HepG2 (cell line): ENCODE results near the gene TMEM98. TPM values are rescaled to one million over a fixed set of nuclear protein-coding genes. Genes with fewer than 3 reads are reported as not detected.

Experiments used
- ASH2L ChIP-seq: fragments of 300-600, 200-600 bp; sonication (generic); IDR thresholded peaks from 2 replicates; pipeline ENCODE4 v1.7.0; 2017; ENCODE audit warnings: low read depth, mild to moderate bottlenecking, moderate library complexity, mixed read lengths, low read length; ENCODE audit not compliant: insufficient read length
- CCAR2 ChIP-seq: fragments of 200-400 bp; formaldehyde crosslinking; optimal IDR thresholded peaks from 2 replicates; pipeline ENCODE3; 2018; ENCODE audit warnings: low read depth, mild to moderate bottlenecking, low read length, moderate library complexity
- FOXP4 ChIP-seq: sonication (generic); formaldehyde crosslinking; IDR thresholded peaks from 2 replicates; pipeline ENCODE4 v1.4.0; 2020; ENCODE audit warnings: missing genetic modification reagents
- KAT8 ChIP-seq: IDR thresholded peaks from 2 replicates; pipeline ENCODE4 v1.6.1; 2016; ENCODE audit warnings: missing genetic modification reagents, missing compliant biosample characterization
- KDM1A ChIP-seq: IDR thresholded peaks from 2 replicates; pipeline ENCODE4 v1.6.1; 2016; ENCODE audit warnings: missing compliant biosample characterization
- MYC ChIP-seq: sonication (generic); formaldehyde crosslinking; IDR thresholded peaks from 2 replicates; pipeline ENCODE4 v1.9.0; 2021; ENCODE audit warnings: missing genetic modification reagents, borderline replicate concordance
- NFE2L2 ChIP-seq: fragments of 150-350 bp; IDR thresholded peaks from 2 replicates; pipeline ENCODE4 v1.6.1; 2014; ENCODE audit warnings: low read length
- PBX3 ChIP-seq: sonication (generic); formaldehyde crosslinking; IDR thresholded peaks from 2 replicates; pipeline ENCODE4 v1.8.1; 2023; ENCODE audit warnings: missing genetic modification reagents, inconsistent platforms, borderline replicate concordance
- RELA ChIP-seq: sonication (generic); formaldehyde crosslinking; IDR thresholded peaks from 2 replicates; pipeline ENCODE4 v1.4.0; 2020; ENCODE audit warnings: missing genetic modification reagents
- SOX6 ChIP-seq, 2 experiments: fragments of 450-650 bp in 1 of 2; sonication (generic) in 1 of 2; formaldehyde crosslinking in 1 of 2; IDR thresholded peaks; 2 replicates each; pipeline versions ENCODE4 v1.4.0 to v1.6.1; 2017 to 2020; ENCODE audit warnings: antibody characterized with exemption in 1 of 2, mild to moderate bottlenecking in 1 of 2, missing genetic modification reagents in 1 of 2
- SRSF9 ChIP-seq: fragments of 200-400 bp; formaldehyde crosslinking; IDR thresholded peaks from 2 replicates; pipeline ENCODE4 v1.6.1; 2018; ENCODE audit warnings: borderline replicate concordance, mild to moderate bottlenecking, low read depth, low read length; ENCODE audit not compliant: insufficient read depth, poor library complexity, severe bottlenecking
- TEAD2 ChIP-seq: sonication (generic); formaldehyde crosslinking; IDR thresholded peaks from 2 replicates; pipeline ENCODE4 v1.9.0; 2021; ENCODE audit warnings: missing genetic modification reagents
- U2AF1 ChIP-seq: fragments of 200-400 bp; formaldehyde crosslinking; optimal IDR thresholded peaks from 2 replicates; pipeline ENCODE3; 2017; ENCODE audit warnings: mild to moderate bottlenecking, low read depth, low read length
- ZFP91 ChIP-seq: sonication (generic); formaldehyde crosslinking; IDR thresholded peaks from 2 replicates; pipeline ENCODE4 v1.9.0; 2022; ENCODE audit warnings: missing genetic modification reagents, mild to moderate bottlenecking, borderline replicate concordance
- ZNF30 ChIP-seq: sonication (generic); formaldehyde crosslinking; IDR thresholded peaks from 2 replicates; pipeline ENCODE4 v1.5.0; 2020; ENCODE audit warnings: mild to moderate bottlenecking, missing genetic modification reagents
- ZNF709 ChIP-seq: sonication (generic); formaldehyde crosslinking; IDR thresholded peaks from 2 replicates; pipeline ENCODE4 v1.5.0; 2020; ENCODE audit warnings: mild to moderate bottlenecking, missing genetic modification reagents
- ZNF720 ChIP-seq: sonication (generic); formaldehyde crosslinking; IDR thresholded peaks from 2 replicates; pipeline ENCODE4 v1.4.0; 2020; ENCODE audit warnings: missing genetic modification reagents
- ZSCAN30 ChIP-seq: sonication (generic); formaldehyde crosslinking; IDR thresholded peaks from 2 replicates; pipeline ENCODE4 v1.5.0; 2020; ENCODE audit warnings: mild to moderate bottlenecking, missing genetic modification reagents
- ZSCAN31 ChIP-seq: sonication (generic); formaldehyde crosslinking; IDR thresholded peaks from 2 replicates; pipeline ENCODE4 v1.5.0; 2020; ENCODE audit warnings: low read depth, mild to moderate bottlenecking, missing genetic modification reagents
- polyA plus RNA-seq, 8 experiments: library from polyadenylated mRNA; depleted of rRNA in 3 of 8; stranded (reverse) in 7 of 8; unstranded in 1 of 8; fragments of >200 nt; fragmentation: Illumina TruSeq in 4 of 8; extraction: Trizol in 4 of 8; gene quantifications; 2 replicates each; pipeline versions ENCODE4 v1.2.1 to v1.2.3, GENCODE V29; 2011 to 2016; ENCODE audit warnings: low read depth in 4 of 8, missing spikeins in 1 of 8, mixed read lengths in 1 of 8; ENCODE audit not compliant: insufficient read depth in 1 of 8
- total RNA-seq, 5 experiments: library from RNA; depleted of rRNA; stranded (reverse); fragments of >200 nt; fragmentation: Illumina TruSeq; extraction: Trizol; gene quantifications; 2 replicates each; pipeline ENCODE4 v1.2.3, GENCODE V29; 2016; ENCODE audit warnings: low read depth in 1 of 5
- TF ChIP-seq, protein P1 (sequence below): sonication (generic); formaldehyde crosslinking; IDR thresholded peaks from 2 replicates; pipeline ENCODE4 v1.4.0; 2020; ENCODE audit warnings: mild to moderate bottlenecking, missing genetic modification reagents

Gene TMEM98
- total and polyA plus RNA-seq, 2 of the 13 experiments (the other 11 are each of a cell fraction or from before 2014, with no cell fraction given), result 103 to 175 TPM

GRCh38 chr17:32927201-32927723, 691 bp upstream of the TMEM98 start (continued):
- no peak for TF ChIP-seq SOX6 (IDR thresholded peaks at IDR 0.05)
- no peak; the same call in 1 of the 2 replicates for TF ChIP-seq SOX6 (CRISPR knock-in tag; IDR thresholded peaks at IDR 0.05)
- no peak for TF ChIP-seq TEAD2 (CRISPR knock-in tag)
- TF ChIP-seq ZNF720 (CRISPR knock-in tag), result no peak
- TF ChIP-seq MYC (CRISPR knock-in tag), result no peak; the same call in 1 of the 2 replicates
- peak; percentile 80; the same call in 1 of the 2 replicates for TF ChIP-seq KDM1A (CRISPR knock-in tag)
- no peak for TF ChIP-seq ZNF30 (CRISPR knock-in tag)
- no peak for TF ChIP-seq ZSCAN30
- peak; percentile 40; the same call in 1 of the 2 replicates for TF ChIP-seq KAT8 (CRISPR knock-in tag)
- no peak for TF ChIP-seq CCAR2
- TF ChIP-seq PBX3 (CRISPR knock-in tag), result no peak
- no peak for TF ChIP-seq ASH2L
- TF ChIP-seq, protein P1, sequence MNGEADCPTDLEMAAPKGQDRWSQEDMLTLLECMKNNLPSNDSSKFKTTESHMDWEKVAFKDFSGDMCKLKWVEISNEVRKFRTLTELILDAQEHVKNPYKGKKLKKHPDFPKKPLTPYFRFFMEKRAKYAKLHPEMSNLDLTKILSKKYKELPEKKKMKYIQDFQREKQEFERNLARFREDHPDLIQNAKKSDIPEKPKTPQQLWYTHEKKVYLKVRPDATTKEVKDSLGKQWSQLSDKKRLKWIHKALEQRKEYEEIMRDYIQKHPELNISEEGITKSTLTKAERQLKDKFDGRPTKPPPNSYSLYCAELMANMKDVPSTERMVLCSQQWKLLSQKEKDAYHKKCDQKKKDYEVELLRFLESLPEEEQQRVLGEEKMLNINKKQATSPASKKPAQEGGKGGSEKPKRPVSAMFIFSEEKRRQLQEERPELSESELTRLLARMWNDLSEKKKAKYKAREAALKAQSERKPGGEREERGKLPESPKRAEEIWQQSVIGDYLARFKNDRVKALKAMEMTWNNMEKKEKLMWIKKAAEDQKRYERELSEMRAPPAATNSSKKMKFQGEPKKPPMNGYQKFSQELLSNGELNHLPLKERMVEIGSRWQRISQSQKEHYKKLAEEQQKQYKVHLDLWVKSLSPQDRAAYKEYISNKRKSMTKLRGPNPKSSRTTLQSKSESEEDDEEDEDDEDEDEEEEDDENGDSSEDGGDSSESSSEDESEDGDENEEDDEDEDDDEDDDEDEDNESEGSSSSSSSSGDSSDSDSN (CRISPR knock-in tag), result peak; percentile 64
- no peak for TF ChIP-seq RELA
- no peak for TF ChIP-seq ZFP91 (CRISPR knock-in tag)
- no peak for TF ChIP-seq NFE2L2
- TF ChIP-seq ZSCAN31 (CRISPR knock-in tag), result 0 out of 2 replicates have a peak, but pooled peaks have one; percentile 38
- no peak for TF ChIP-seq SRSF9
- peak; percentile 79 for TF ChIP-seq FOXP4 (CRISPR knock-in tag)
- TF ChIP-seq U2AF1, result no peak
- TF ChIP-seq ZNF709 (CRISPR knock-in tag), result peak; percentile 67
